GM12872 (cell line): ENCODE results near the gene LRTM1.

Source experiments
- TF ChIP-seq, protein P1 (sequence below): IDR thresholded peaks from 3 replicates; pipeline ENCODE4 v1.5.1; 2011; ENCODE audit warnings: low read depth, mild to moderate bottlenecking, low read length, moderate library complexity; ENCODE audit not compliant: insufficient read depth

LRTM1 gene

DNA sequence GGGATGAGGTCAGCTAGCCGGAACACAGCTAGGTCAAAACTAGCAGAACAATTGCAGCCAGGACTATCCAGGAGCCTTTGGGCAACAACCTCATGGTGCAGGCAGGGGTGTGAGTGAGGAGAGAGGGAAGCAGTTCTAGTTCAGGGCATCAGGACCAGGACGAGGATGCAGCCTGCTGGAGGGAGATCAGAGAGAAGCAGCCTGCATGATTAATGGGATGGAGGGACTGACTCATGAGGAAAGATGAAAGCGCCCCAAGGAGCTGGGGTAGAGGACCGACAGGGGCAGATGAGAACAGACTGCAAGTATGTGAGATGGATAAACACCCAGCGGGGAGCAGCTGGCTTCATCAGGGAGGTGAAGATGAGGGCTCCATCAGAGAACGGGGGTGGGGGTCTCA, 37.9 kb upstream of the LRTM1 start:
- TF ChIP-seq, protein P1, sequence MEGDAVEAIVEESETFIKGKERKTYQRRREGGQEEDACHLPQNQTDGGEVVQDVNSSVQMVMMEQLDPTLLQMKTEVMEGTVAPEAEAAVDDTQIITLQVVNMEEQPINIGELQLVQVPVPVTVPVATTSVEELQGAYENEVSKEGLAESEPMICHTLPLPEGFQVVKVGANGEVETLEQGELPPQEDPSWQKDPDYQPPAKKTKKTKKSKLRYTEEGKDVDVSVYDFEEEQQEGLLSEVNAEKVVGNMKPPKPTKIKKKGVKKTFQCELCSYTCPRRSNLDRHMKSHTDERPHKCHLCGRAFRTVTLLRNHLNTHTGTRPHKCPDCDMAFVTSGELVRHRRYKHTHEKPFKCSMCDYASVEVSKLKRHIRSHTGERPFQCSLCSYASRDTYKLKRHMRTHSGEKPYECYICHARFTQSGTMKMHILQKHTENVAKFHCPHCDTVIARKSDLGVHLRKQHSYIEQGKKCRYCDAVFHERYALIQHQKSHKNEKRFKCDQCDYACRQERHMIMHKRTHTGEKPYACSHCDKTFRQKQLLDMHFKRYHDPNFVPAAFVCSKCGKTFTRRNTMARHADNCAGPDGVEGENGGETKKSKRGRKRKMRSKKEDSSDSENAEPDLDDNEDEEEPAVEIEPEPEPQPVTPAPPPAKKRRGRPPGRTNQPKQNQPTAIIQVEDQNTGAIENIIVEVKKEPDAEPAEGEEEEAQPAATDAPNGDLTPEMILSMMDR = no peak

DNA sequence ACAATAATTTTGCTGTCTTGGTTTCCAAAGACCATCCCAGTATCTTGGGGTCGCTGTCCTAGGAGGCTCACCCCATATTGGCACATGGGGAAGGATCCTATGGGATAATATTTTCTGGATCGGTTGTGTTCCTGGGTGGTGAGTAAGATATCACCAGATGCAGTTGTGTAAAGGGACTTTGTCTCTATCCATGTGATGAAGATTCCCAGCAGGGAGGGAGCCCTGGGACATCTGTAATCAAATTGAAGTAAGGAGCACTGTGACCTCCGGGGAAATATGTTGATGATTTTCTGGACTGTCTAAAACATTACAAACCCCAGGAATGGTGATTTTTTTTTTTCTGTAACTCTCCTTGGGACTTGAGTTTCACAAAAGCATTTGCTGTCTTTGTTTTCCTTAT, 36.2 kb upstream of the LRTM1 start:
- TF ChIP-seq, protein P1 = no peak

DNA sequence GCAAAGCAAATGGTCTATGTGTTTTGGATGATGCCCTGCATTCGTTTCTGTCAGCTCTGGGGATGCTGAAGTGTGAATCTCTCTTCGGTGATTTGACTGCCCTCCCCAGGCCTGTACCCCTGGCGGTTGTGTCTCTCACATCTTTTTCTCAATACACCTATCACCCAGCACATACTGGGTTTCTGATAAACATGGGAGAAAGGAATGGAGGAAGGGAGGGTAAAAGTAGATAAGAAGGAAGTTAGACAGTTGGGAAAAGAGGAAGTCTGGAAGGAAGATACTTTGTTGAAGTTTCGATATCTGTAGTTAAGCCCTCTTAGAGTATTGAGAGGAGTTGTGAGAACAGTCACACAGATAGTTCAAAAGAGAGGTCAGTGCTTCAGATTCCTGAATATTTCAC, 35.8 kb upstream of the LRTM1 start:
- TF ChIP-seq, protein P1 = no peak

DNA sequence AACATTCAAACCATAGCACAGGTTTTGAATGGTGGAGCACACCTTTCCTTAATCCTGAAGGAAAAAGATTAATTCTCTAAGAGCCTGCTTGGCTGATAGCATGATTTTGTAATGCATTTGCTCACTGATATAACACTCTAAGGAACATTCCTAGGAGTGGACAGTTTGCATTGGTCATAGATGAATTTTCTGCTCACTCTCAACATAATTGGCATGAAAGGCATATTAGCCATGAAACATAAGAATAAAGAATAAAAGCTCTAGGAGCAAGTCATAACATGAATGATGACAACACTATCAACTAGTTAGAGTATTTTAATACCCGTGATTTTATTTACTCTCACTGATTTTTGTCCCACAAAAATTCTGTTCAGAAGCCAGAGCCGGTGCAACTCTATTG, 34.3 kb upstream of the LRTM1 start:
- TF ChIP-seq, protein P1 = no peak

DNA sequence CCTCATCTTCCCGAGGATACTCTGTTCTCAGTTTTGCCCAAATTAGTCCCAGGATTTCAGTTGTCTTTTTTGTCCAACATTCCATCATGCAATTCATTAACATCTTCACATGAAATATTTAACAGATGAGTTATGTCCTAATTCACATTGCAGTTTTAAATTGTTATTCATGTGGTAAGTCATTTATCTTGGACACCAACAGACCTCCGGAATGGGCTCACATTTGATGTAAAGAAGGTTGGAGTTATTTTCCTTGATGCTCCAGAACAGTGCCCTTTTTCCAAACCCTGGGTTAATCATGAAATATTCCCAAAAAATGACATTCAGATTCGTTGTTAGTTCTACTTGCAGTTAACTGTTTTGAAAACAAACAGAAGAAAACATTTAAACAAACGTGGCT, 32.8 kb upstream of the LRTM1 start:
- TF ChIP-seq, protein P1 = no peak

DNA sequence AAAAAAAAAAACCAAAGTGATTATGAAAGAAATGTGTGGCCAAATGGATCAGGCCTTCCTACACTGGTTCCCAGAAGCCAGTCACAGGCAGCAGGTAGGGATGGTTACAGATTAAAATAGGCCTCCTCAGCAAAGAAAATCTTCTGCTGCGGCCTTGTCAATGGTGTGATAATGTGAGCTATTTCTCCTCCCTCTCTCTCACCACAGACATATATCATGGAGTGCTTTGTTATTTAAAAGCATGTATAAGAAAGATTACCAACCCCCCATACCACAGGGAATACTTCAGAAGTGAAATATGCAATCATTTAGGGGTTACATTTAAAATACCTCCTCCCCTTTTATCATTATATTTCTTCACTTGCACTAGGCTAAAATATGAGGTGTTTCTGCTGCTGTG, 32.2 kb upstream of the LRTM1 start:
- TF ChIP-seq, protein P1 = no peak

DNA sequence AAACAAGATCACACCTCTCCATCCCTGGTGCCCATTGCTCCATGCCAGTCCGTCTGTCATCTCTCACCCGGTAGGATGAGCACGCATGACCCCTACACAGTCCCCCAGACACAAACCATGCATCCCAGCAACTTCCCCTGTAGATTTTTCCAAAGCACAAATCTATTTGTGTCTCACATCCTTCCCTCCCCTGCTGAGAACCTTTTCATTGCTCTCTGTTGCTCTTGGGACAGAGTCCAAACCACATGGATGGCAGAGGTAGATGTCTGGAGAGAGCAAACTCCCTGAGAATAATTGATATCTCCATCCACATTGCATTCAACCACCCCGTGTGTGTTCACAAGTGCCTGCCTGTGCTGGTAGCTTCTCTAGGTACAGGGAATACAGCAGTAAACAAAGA, 29.9 kb upstream of the LRTM1 start:
- TF ChIP-seq, protein P1 = no peak

DNA sequence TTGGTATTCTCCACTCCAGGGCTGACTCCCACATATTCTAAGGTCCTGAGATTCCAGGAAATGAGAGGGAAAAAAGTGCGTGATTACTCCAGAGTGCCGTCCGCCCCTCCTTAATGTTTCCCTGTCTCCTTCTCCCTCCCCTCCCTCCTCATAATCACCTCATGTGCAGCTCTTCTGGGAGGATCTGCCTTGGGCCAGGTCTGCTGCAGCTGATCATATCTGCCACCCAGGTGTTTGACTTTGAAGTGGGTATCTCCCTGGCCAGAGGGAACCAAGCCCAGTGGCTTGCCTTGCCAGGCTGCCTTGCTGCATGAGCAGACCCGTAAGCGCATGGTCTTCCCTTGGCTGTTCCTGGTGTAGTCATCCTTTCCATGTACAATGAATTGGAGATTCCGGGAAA, 28.1 kb upstream of the LRTM1 start:
- TF ChIP-seq, protein P1 = no peak
